ENCODE data around the gene CD84.

- no peak for TF ChIP-seq ELF4 (IDR thresholded peaks at IDR 0.05)
- TF ChIP-seq CTBP1 (IDR thresholded peaks at IDR 0.05; ENCODE audit: borderline replicate concordance): no peak
- TF ChIP-seq FOXM1 (IDR thresholded peaks at IDR 0.05; ENCODE audit: borderline replicate concordance): no peak
- TF ChIP-seq SP1 (IDR thresholded peaks at IDR 0.05): no peak
- no peak for TF ChIP-seq SUZ12 (IDR thresholded peaks at IDR 0.05)
- TF ChIP-seq ZNF384 (IDR thresholded peaks at IDR 0.05): no peak
- no peak for TF ChIP-seq FOXK2 (IDR thresholded peaks at IDR 0.05)
- TF ChIP-seq ARNT (IDR thresholded peaks at IDR 0.05): no peak
- TF ChIP-seq, protein P1, sequence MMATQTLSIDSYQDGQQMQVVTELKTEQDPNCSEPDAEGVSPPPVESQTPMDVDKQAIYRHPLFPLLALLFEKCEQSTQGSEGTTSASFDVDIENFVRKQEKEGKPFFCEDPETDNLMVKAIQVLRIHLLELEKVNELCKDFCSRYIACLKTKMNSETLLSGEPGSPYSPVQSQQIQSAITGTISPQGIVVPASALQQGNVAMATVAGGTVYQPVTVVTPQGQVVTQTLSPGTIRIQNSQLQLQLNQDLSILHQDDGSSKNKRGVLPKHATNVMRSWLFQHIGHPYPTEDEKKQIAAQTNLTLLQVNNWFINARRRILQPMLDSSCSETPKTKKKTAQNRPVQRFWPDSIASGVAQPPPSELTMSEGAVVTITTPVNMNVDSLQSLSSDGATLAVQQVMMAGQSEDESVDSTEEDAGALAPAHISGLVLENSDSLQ (IDR thresholded peaks at IDR 0.05): no peak
- no peak for TF ChIP-seq BHLHE40 (IDR thresholded peaks at IDR 0.05; ENCODE audit: borderline replicate concordance)
- TF ChIP-seq FOXA1 (IDR thresholded peaks at IDR 0.05): no peak
- TF ChIP-seq TARDBP (IDR thresholded peaks at IDR 0.05): no peak
Measured at GRCh38 chr1:160614410-160614809, 35.1 kb upstream of the CD84 start.
